RWPE2 (cell line): ENCODE results near the gene COP1.

Experiments
- ATAC-seq: fragments of 200-7000 bp; cut with Tn5 transposase; 3 replicates; pipeline ENCODE4 v1.9.1; 2021; ENCODE audit warnings: low read depth
- DNase-seq: peaks from one replicate; pipeline ENCODE4 v3.0.0-alpha.2; 2020; ENCODE audit warnings: low spot score
- H3K27ac ChIP-seq: fragments of 450-650 bp; 2 replicates; pipeline ENCODE4 v1.5.1; 2017; ENCODE audit warnings: mild to moderate bottlenecking; ENCODE audit not compliant: poor library complexity, severe bottlenecking
- H3K27me3 ChIP-seq: fragments of 250-450 bp; sonication (Bioruptor Pico); 2 replicates; pipeline ENCODE4 v1.5.1; 2021; ENCODE audit warnings: mild to moderate bottlenecking, moderate library complexity; ENCODE audit not compliant: insufficient read depth, poor library complexity, severe bottlenecking
- H3K36me3 ChIP-seq: fragments of 250-450 bp; sonication (Bioruptor Pico); 2 replicates; pipeline ENCODE4 v1.5.1; 2020; ENCODE audit warnings: low read depth, mild to moderate bottlenecking, moderate library complexity
- H3K4me1 ChIP-seq: fragments of 250-450 bp; sonication (Bioruptor Pico); 2 replicates; pipeline ENCODE4 v1.5.1; 2021; ENCODE audit warnings: mild to moderate bottlenecking, moderate library complexity; ENCODE audit not compliant: insufficient read depth, poor library complexity, severe bottlenecking
- H3K4me3 ChIP-seq: fragments of 250-450 bp; sonication (Bioruptor Pico); 2 replicates; pipeline ENCODE4 v1.5.1; 2021; ENCODE audit warnings: mild to moderate bottlenecking, moderate library complexity; ENCODE audit not compliant: severe bottlenecking
- H3K9me3 ChIP-seq: fragments of 250-450 bp; sonication (Bioruptor Pico); 2 replicates; pipeline ENCODE4 v1.5.1; 2021; ENCODE audit warnings: mild to moderate bottlenecking, moderate library complexity; ENCODE audit not compliant: severe bottlenecking
- TF ChIP-seq, protein P1 (sequence below): fragments of 450-650 bp; IDR thresholded peaks from one replicate; pipeline ENCODE4 v1.5.1; 2017; ENCODE audit warnings: mild to moderate bottlenecking, moderate library complexity; ENCODE audit not compliant: poor library complexity, severe bottlenecking

COP1 gene

DNA sequence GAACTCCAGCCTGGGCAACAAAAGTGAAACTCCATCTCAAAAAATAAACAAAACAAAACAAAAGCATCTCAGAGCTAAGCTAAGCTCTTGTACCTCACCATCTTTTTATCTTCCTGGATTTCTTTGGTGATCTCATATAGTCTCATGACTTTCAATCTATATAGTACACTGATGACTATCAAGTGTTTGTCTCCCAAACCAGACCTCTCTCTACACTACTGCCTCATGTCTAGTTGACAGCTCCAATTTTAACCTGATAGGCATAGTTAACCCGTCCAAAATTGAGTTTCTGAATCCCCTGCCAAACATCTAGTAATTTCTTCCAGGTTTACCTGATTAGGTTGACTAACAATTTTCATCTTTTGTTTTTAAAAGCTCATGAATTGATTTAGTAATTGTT lies 151.7 kb downstream of the COP1 start:
- Histone ChIP-seq H3K27me3 (no peaks in the 10 kb centered on the region), H3K4me3 (no peak overlapping the region), H3K4me1 (no peaks in the 10 kb centered on the region), H3K27ac (no peak overlapping the region), H3K36me3 (no peaks in the 10 kb centered on the region), H3K9me3 (no peaks in the 10 kb centered on the region)
- ATAC-seq (no peak), DNase-seq (no peak)
- TF ChIP-seq, protein P1, sequence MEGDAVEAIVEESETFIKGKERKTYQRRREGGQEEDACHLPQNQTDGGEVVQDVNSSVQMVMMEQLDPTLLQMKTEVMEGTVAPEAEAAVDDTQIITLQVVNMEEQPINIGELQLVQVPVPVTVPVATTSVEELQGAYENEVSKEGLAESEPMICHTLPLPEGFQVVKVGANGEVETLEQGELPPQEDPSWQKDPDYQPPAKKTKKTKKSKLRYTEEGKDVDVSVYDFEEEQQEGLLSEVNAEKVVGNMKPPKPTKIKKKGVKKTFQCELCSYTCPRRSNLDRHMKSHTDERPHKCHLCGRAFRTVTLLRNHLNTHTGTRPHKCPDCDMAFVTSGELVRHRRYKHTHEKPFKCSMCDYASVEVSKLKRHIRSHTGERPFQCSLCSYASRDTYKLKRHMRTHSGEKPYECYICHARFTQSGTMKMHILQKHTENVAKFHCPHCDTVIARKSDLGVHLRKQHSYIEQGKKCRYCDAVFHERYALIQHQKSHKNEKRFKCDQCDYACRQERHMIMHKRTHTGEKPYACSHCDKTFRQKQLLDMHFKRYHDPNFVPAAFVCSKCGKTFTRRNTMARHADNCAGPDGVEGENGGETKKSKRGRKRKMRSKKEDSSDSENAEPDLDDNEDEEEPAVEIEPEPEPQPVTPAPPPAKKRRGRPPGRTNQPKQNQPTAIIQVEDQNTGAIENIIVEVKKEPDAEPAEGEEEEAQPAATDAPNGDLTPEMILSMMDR: no peak

DNA sequence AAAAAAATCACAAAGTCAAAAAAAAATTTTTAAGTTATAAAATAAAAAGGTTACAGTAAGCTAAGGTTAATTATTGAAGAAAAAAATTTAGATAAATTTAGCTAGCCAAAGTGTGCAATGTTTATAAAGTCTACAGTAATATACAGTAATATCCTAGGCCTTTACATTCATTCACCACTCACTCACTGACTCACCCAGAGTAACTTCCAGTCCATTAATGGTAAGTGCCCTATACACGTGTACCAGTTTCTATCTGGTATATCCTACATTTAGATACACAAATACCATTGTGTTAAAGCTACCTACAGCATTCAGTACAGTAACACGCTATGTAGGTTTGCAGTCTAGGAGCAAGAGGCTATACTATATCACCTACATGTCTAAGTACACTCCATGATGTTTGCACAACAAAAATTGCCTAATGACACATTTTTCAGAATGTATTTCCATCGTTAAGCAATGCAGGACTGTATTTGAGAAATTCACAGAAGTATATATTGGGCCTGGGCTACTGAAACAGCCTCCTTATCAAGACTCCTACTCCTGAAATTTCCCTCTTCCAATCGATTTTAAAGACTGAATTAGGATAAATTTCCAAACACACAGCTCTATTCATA lies 155.1 kb downstream of the COP1 start:
- TF ChIP-seq, protein P1: no peak
- Histone ChIP-seq H3K9me3 (no peaks in the 10 kb centered on the region), H3K27me3 (no peaks in the 10 kb centered on the region), H3K4me1 (peaks cover 5% of the 10 kb centered on the region), H3K36me3 (no peaks in the 10 kb centered on the region; the same call in 1 of the 2 replicates), H3K4me3 (no peak overlapping the region), H3K27ac (no peak overlapping the region)
- ATAC-seq (peak; percentile 70), DNase-seq (no peak)

DNA sequence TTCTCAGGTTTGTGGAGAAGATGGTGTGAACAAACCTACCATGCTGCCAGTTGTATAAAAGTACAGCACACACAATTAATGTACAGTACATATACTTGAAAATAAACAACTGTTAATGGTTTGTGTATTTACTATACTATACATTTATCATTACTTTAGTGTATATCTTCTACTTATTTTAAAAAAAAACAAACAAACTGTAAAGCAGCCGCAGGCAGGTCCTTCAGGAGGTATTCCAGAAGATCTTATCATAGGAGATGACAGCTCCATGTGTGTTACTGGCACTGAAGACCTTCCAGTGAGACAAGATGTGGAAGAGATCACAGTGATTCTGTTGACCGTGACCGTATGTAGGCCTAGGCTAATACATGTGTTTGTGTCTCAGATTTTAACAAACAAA lies 155.7 kb downstream of the COP1 start:
- no peaks in the 10 kb centered on the region; the same call in 1 of the 2 replicates for H3K36me3 ChIP-seq
- peaks cover 9% of the 10 kb centered on the region for H3K4me1 ChIP-seq
- no peak overlapping the region for H3K4me3 ChIP-seq
- no peaks in the 10 kb centered on the region for H3K27me3 ChIP-seq
- ATAC-seq (no peak), DNase-seq (no peak)
- H3K9me3 ChIP-seq: no peaks in the 10 kb centered on the region
- no peak overlapping the region for H3K27ac ChIP-seq
- TF ChIP-seq, protein P1: no peak

DNA sequence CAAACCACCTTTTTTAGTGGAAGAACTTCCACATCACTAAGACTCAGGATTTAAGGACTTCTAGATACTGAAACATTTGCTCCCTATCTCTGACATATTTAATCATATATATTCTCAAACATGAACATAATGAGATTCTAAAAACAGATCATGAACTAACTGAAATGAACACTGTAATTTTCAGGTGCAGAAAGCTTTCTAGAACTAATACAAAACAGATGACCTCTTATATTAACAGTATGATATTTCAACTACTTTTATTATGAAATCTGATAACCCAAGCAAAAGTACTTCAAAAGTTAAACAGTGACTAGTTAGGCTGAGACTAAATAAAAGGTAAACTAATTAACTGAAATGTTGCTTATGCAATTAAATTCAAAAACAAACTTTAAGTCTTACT lies 157.5 kb downstream of the COP1 start:
- Histone ChIP-seq H3K36me3 (no peaks in the 10 kb centered on the region; the same call in 1 of the 2 replicates), H3K27me3 (no peaks in the 10 kb centered on the region), H3K4me3 (no peak overlapping the region), H3K4me1 (peaks cover 9% of the 10 kb centered on the region), H3K27ac (no peak overlapping the region), H3K9me3 (no peaks in the 10 kb centered on the region)
- TF ChIP-seq, protein P1: no peak
- DNase-seq (no peak), ATAC-seq (no peak)

DNA sequence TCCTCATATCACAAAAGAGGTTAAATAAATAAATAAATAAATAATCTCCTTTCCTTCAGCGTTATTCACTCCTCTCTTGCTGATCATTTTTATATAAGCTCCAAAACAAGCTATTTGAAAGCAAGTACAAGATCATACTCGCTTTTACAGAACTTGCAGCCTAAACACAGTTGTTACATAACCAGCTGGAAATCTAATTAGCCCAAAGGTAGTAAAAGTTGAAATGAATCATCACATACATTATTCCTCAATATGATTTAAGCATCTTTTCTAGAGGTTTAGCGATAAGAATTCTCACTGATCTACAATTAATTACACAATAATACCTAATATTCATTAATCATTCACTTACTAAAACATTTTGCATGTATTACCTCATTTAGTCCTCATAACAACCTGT lies 160.2 kb downstream of the COP1 start:
- no peak overlapping the region for H3K4me3 ChIP-seq
- no peak for ATAC-seq
- no peaks in the 10 kb centered on the region for H3K27me3 ChIP-seq
- TF ChIP-seq, protein P1: no peak
- H3K27ac ChIP-seq: no peak overlapping the region
- H3K4me1 ChIP-seq: peaks cover 9% of the 10 kb centered on the region
- H3K9me3 ChIP-seq: no peaks in the 10 kb centered on the region
- no peak for DNase-seq
- H3K36me3 ChIP-seq: peaks cover 3% of the 10 kb centered on the region
